Thyroid gland (tissue), 4 donors: Measurements from ENCODE around the gene TRUB1. TPM values are rescaled to one million over a fixed set of nuclear protein-coding genes. Genes with fewer than 3 reads are reported as not detected.

Experiments
- DNase-seq, 2 donors: peaks; one replicate each; pipeline ENCODE4 v3.0.0-alpha.2; 2019
- H3K27ac ChIP-seq, 3 donors: fragments of 200-600 bp; sonication (generic); 1 replicate in 2 of 3; 2 replicates in 1 of 3; pipeline ENCODE4 v1.5.1; 2016 to 2019; ENCODE audit warnings: mild to moderate bottlenecking in 1 of 3, moderate library complexity in 1 of 3
- H3K27me3 ChIP-seq: fragments of 200-600 bp; sonication (generic); one replicate; pipeline ENCODE4 v1.5.1; 2019
- H3K36me3 ChIP-seq, 2 donors: fragments of 200-600 bp; sonication (generic); one replicate each; pipeline ENCODE4 v1.5.1; 2016 to 2019
- H3K4me1 ChIP-seq, 2 donors: fragments of 200-600 bp; sonication (generic); one replicate each; pipeline ENCODE4 v1.5.1; 2017 to 2019
- H3K4me3 ChIP-seq, 3 donors: fragments of 200-600 bp; sonication (generic); replicated peaks in 1 of 3; 1 replicate in 2 of 3; 2 replicates in 1 of 3; pipeline ENCODE4 v1.5.1; 2016; ENCODE audit warnings: mild to moderate bottlenecking in 1 of 3
- H3K9me3 ChIP-seq: fragments of 200-600 bp; sonication (generic); one replicate; pipeline ENCODE4 v1.5.1; 2017
- POLR2A ChIP-seq, 2 donors: fragments of 450-650 bp; IDR thresholded peaks; one replicate each; pipeline ENCODE4 v1.6.1; 2017; ENCODE audit warnings: antibody characterized with exemption in 2 of 2, mild to moderate bottlenecking in 2 of 2, moderate library complexity in 1 of 2
- WGBS, 2 donors: methylation state at CpG; one replicate each; pipeline ENCODE4 v1.1.5; 2017; 5-methylcytosine and 5-hydroxymethylcytosine counted together
- intact Hi-C: fragments of 100-400 bp; cut with DNase I; formaldehyde crosslinking; loops from one replicate; pipeline ENCODE4 v1.15.1; 2023
- total RNA-seq, 4 donors: library from RNA; depleted of rRNA; stranded (reverse); fragments of >200 nt; gene quantifications; one replicate each; pipeline ENCODE4 v1.2.3, GENCODE V29; 2016
- TF ChIP-seq, protein P1 (sequence below), 6 experiments: fragments of 200-600 bp in 3 of 6; fragments of 450-650 bp in 3 of 6; sonication (generic) in 3 of 6; IDR thresholded peaks; one replicate each; pipeline ENCODE4 v1.5.1; 2016 to 2019; ENCODE audit warnings: antibody characterized with exemption in 6 of 6, mild to moderate bottlenecking in 2 of 6, inconsistent platforms in 1 of 6, moderate library complexity in 1 of 6

Gene TRUB1
- total RNA-seq, 4 donors from 2014 or later: 16.1 to 26.5 (median 22.8) TPM

DNA sequence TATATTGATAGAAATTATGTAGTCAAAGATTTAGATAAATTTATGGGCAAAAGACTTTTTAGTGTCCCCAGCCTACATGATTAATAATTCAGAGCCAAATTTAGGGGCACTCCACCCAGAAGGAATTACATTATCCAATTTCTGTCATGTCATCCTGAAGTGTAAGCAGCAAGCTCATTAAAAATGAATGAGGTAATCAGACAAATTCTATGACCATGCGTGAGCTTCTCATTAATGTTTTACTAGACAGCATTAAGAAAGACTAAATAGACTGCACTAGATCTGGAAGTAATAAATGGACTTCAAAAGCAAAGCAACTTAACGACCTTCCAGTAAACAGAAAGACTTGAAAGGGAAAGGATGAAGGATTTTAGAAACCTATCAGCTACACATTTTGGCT, 22.7 kb upstream of the TRUB1 start:
- H3K27ac ChIP-seq: no peak overlapping the region
- WGBS, 2 donors: 76 to 80% methylated on average over 2 of the region's 2 CpGs

DNA sequence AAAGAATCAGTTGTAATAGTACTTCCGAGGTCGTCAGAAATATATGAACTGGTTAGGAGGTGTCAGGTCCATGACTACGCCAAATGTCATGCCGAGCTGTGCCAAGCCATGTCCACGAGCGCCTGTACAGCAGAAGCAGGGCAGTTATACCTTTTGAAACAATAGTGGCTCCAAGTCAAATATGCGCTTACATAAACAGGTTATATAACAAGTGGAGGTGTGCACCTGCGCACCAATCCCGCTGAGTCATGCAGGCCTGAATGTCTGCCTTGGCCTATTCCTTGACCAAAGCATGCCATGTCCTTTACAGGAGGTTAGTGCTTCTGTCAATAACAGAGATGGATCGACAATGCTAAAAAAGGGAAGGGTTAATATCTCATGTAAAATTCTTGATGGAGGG, 21.3 kb upstream of the TRUB1 start:
- intact Hi-C loops: no loop called here
- 93 to 96% methylated on average over 10 of the region's 10 CpGs for WGBS, 2 donors
- no peaks in the 10 kb centered on the region for H3K27me3 ChIP-seq
- no peaks in the 10 kb centered on the region for H3K36me3 ChIP-seq
- TF ChIP-seq POLR2A (IDR thresholded peaks at IDR 0.05): no peak
- TF ChIP-seq, protein P1, sequence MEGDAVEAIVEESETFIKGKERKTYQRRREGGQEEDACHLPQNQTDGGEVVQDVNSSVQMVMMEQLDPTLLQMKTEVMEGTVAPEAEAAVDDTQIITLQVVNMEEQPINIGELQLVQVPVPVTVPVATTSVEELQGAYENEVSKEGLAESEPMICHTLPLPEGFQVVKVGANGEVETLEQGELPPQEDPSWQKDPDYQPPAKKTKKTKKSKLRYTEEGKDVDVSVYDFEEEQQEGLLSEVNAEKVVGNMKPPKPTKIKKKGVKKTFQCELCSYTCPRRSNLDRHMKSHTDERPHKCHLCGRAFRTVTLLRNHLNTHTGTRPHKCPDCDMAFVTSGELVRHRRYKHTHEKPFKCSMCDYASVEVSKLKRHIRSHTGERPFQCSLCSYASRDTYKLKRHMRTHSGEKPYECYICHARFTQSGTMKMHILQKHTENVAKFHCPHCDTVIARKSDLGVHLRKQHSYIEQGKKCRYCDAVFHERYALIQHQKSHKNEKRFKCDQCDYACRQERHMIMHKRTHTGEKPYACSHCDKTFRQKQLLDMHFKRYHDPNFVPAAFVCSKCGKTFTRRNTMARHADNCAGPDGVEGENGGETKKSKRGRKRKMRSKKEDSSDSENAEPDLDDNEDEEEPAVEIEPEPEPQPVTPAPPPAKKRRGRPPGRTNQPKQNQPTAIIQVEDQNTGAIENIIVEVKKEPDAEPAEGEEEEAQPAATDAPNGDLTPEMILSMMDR (IDR thresholded peaks at IDR 0.05): no peak
- H3K27ac ChIP-seq: no peak overlapping the region
- no peaks in the 10 kb centered on the region for H3K9me3 ChIP-seq
- H3K4me3 ChIP-seq: no peak overlapping the region
- DNase-seq: no peak
- no peaks in the 10 kb centered on the region for H3K4me1 ChIP-seq

More for the DNA sequence above, 22.7 kb upstream of the TRUB1 start:
- intact Hi-C loops: no loop called here
- no peaks in the 10 kb centered on the region for H3K36me3 ChIP-seq
- no peaks in the 10 kb centered on the region for H3K4me1 ChIP-seq
- TF ChIP-seq POLR2A (IDR thresholded peaks at IDR 0.05): no peak
- TF ChIP-seq, protein P1 (IDR thresholded peaks at IDR 0.05): no peak
- no peak overlapping the region for H3K4me3 ChIP-seq
- no peaks in the 10 kb centered on the region for H3K27me3 ChIP-seq
- no peaks in the 10 kb centered on the region for H3K9me3 ChIP-seq
- no peak for DNase-seq

DNA sequence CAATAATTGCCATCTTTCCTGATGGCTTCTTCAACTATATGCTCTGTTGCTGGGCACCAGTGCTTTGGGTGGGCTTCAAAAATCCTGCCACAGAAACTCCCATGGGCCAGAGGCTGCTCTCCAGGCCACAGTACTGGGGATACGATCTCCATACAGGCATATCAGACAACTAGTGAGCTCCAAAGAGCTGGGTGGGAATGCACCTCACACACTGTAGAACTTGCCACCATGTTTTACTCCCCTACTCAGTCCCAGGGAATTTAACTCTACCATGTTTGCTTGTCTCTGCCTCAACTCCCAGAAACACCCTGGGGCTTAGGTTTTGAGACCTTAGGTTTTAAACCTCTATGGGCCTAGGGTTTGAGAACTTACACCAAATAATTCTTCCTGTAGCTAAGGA, 20.5 kb upstream of the TRUB1 start:
- H3K4me1 ChIP-seq: no peaks in the 10 kb centered on the region
- no peaks in the 10 kb centered on the region for H3K27me3 ChIP-seq
- WGBS, 2 donors: 88 to 100% methylated on average over 1 of the region's 1 CpG
- H3K9me3 ChIP-seq: no peaks in the 10 kb centered on the region
- H3K4me3 ChIP-seq: no peak overlapping the region
- TF ChIP-seq, protein P1 (IDR thresholded peaks at IDR 0.05): no peak
- no peak for TF ChIP-seq POLR2A (IDR thresholded peaks at IDR 0.05)
- H3K27ac ChIP-seq: no peak overlapping the region
- DNase-seq: no peak
- intact Hi-C loops: no loop called here
- H3K36me3 ChIP-seq: no peaks in the 10 kb centered on the region

DNA sequence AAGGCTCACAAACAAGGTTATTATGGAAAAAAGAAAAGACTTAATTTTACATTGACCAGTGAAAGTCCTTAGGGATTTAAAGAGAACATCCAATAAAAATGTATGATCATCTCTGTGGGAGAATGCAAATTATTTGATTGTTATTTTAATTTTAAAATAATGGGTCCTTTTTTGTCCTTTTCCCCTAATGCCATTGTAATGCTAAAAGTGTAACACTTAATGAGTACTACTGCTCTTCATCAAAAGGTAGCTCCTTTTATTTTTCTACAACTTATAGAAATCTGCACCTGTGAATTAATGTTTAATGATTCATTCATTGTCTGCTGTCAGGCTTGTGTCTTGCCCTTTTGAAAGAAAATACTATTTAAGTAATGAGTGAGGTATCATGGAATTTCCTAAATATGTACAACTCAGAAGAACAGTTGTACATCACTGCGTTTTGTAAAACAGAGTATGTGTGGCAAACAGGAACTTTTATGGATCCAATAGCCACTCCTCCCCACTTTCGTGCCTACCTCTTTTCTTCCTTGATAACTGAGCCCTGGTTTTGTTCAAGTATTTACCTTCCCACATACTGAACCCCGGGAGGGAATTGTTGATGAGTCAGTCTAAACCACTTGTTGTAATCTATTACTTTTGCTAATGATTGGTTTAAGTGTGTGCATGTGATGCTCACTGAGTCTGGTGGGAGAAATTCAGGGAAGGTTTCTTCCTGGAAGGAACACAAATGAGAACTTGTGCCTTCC, 19.9 kb upstream of the TRUB1 start:
- H3K27me3 ChIP-seq: no peaks in the 10 kb centered on the region
- no peak overlapping the region for H3K4me3 ChIP-seq
- intact Hi-C loops: no loop called here
- no peaks in the 10 kb centered on the region for H3K9me3 ChIP-seq
- H3K27ac ChIP-seq: no peak overlapping the region
- no peaks in the 10 kb centered on the region for H3K4me1 ChIP-seq
- WGBS, 2 donors: 49 to 59% methylated on average over 3 of the region's 3 CpGs
- TF ChIP-seq, protein P1 (IDR thresholded peaks at IDR 0.05): no peak
- TF ChIP-seq POLR2A (IDR thresholded peaks at IDR 0.05): no peak
- H3K36me3 ChIP-seq: no peaks in the 10 kb centered on the region
- no peak for DNase-seq

DNA sequence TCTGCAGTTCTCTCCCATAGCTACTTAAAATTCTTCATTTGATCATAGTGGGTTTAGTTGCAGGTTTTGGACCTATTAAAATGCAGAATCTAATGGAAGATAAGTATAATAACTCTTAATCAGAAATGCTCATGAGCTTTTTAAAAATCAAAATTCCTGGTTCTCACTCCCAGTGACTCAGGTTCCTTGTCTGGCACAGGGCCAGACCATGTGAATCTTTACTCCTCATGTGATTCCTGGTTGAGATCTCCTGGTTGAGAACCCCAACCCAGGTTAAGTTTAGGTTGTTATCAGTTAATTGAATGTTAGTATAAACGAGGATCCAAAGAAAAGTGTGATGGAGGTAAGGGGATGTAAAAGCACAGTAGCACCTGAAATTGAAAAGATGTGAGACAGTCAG, 17.5 kb upstream of the TRUB1 start:
- intact Hi-C loops: no loop called here
- H3K36me3 ChIP-seq: no peaks in the 10 kb centered on the region
- no peaks in the 10 kb centered on the region for H3K9me3 ChIP-seq
- TF ChIP-seq, protein P1 (IDR thresholded peaks at IDR 0.05): no peak
- TF ChIP-seq POLR2A (IDR thresholded peaks at IDR 0.05): no peak
- no peak overlapping the region for H3K27ac ChIP-seq
- H3K27me3 ChIP-seq: no peaks in the 10 kb centered on the region
- no peak for DNase-seq
- no peak overlapping the region for H3K4me3 ChIP-seq
- WGBS, 2 donors: 77 to 81% methylated on average over 1 of the region's 1 CpG
- H3K4me1 ChIP-seq: no peaks in the 10 kb centered on the region
